Femur (tissue), 1 donor: Measurements from ENCODE around the gene TET3.
A peak's percentile ranks its signal among the peaks of the same experiment; 100 is the strongest.

Experiments used
- DNase-seq: peaks from one replicate; pipeline ENCODE4 v3.0.0-alpha.2; 2017

TET3 gene

DNA sequence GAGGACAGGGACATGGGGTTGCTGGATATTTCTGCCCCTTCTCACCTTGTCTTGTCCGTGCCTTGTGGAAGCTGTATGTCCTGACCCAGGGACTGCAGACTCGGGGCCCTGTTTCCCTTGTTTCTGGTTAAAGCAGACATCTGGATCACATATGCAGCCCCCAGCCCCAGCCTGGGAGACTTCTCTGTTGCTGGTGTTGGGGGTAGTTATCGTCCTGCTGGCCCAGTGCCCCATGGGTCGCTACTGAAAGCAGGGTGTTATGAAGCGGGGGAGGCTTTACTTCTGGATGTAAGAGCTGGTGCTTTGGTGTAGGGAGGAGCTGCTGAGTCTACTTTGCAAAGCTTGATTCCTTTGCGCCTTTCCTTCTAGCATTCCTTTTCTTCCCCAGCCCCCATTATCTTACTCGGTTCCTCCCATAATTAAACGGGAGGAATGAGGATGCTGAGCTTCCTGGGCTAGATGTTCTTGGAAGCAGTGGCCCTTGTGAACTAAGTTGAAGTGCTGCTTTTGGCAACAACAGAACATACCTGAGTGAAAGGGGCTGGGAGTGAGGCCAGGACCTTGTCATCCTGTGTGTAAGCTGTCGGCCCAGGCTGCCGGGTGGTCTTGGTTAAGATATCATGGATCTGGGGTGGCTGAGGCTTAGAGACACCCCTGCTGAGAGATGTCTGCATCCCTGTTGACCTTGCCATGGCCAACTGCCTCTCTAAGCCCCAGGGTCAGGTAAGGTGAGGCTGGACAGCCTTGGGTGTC lies 3.4 kb downstream of the TET3 start:
- DNase-seq = no peak

GRCh38 chr2:73989972-73990371 lies 5.3 kb downstream of the TET3 start:
- no peak for DNase-seq

- DNase-seq = no peak
These were observed 5.8 kb downstream of the TET3 start for GRCh38 chr2:73990531-73990930.

- DNase-seq = no peak
These were observed 7.3 kb downstream of the TET3 start for GRCh38 chr2:73992036-73992435.

DNA sequence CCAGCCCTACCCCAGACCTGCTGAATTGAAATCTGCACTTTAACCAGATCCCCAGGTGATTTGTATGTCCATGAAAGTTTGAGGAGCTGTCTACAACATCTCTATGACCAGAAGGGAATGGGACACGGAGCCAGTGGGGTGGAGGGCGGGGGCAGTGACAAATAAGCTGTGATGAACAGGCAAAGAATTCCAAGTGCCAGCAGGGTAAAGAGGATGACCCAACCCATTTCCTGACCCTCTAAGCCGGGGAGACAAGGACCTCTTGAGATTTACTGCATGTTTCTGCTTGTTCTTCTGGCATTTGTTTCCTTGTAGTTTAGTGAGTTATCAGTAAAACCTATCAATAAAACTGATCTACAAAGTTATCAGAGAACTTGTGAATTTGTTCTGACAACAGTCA lies 8.7 kb downstream of the TET3 start:
- no peak for DNase-seq

DNA sequence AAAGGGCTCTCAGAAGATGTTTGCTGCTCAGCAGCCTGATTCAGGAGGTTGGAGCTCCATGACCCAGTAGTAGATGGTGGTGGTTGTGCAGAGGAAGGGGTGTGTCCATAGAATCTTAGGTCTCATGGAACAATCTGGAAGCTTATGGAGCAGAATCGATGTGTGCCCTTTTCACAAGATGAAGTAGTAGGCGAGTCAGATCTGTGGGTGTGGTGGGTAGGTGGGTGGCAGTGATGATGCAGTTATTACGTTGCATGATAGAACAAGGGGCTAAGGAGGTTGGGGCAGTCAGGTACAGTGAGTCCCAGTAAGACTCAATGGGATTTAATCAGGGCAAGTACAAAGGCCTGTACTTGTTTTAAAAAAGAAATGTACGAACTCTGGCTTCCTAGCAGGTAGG lies 9.1 kb downstream of the TET3 start:
- no peak for DNase-seq

GRCh38 chr2:73994178-73994831 lies 9.6 kb downstream of the TET3 start:
- no peak for DNase-seq

DNA sequence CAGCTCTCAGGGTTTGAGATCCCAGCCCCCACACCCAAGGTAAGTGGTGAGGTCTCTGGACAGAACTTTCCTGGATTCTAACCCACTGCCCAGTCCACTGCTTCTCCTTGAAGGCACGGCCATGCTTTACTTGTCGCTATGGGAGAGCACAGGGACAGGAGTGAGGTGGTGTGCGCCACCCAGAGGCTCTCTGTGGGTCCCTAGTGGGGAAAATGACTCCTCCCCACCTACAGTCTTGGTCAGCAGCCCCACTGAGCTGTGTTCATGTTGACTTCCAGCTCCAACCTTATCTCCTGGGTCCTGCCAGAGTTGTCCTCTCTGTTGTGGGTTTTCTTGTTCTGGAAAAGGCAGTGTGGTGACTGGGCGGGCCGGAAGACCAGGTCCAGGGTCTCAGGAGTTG lies 11.1 kb downstream of the TET3 start:
- no peak for DNase-seq

- no peak for DNase-seq
These were observed 13.1 kb downstream of the TET3 start for GRCh38 chr2:73997813-73998212.

DNA sequence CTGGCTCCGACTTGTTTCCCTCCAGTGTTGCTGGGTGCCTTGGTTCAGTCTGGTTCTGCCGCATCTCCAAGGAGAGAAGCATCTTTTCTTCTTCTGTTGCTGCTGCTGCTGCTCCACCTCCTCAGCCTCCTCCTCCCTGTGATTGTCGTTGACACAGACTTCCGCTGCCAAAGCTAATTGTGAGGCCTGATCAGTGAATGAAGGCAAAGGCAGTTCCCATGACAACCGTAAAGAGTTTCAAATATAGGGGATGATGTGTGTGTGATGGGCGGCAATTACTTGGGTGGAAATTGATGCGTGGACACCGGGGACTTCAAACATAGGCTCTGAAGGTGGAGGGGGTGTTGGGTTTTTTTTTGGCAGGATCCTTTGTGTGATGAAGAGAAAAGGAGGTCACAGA lies 13.7 kb downstream of the TET3 start:
- DNase-seq = no peak

- no peak for DNase-seq
These were observed 14.2 kb downstream of the TET3 start for GRCh38 chr2:73998933-73999332.

DNA sequence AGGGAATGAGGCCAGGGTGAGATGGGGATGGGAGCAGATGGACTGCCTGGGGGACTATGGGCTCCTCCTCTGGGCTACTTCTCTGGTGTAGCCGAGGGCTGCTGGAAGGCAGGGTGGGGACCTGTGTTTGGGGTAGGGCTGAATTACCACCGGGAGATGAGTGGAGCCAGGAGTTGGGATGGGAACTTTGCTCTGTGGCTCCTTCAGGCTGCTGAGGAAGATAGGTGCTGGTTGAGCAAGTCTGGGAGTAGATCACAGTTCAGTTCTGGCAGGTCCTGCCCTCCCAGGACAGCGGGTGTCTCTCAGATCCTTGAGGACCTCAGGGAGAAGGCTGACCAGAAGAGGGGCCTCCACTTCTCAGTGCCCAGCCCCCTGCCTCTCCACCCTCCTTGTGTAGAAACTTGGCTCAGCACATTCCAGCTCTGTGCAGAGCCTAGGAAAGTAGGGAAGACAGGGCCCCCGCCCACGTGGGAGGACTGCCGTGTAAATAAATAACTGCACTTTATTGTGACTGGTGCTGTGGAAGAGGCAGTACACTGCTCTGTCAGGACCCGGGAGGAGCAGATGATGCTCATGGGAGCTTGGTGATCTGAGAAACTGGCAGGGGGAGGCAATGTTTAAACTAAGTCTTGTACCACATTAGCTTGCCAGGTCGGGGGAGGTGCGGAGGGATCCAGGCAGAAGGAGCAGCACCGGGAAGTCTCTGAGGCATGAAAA lies 15.3 kb downstream of the TET3 start:
- peak; percentile 57 for DNase-seq

GRCh38 chr2:74000666-74001065 lies 16.0 kb downstream of the TET3 start:
- no peak for DNase-seq

GRCh38 chr2:74001121-74001520 lies 16.4 kb downstream of the TET3 start:
- no peak for DNase-seq

DNA sequence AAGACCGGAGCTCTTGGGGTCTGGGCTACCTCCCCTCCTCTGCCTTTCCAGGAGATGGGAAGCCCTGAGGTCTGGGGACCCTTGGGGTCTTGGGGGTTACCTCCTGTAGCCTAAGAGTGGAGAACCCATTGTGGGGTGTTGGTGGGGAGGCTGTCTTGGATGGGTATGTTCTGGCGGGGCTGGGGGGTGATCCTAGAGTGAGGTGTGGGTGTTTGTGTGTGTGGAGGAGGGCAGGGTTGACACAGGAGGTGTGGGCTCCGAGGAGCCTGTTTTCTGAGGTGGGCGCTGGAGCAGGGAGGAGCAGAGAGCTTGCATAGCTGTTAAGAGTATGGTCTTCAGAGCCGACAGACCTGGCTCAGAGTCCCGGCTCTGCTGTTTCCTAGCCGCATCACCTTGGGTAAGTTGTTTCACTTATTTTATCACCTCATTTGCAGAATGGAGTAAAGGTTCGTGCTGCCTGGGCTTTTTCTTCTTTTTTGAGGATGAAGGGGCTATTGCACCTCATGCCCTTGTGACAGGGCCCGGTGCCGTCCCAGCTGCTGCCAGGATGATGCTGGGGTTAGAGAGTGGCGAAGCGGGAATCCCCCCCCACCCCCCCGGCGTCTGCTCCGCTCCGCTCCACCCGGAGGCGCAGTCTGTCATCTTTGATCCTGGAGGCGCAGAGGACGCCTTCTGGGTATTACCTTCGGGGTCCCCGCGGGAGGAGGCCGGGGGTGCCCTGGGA lies 17.2 kb downstream of the TET3 start:
- DNase-seq = no peak

- peak; percentile 90 for DNase-seq
These were observed 18.1 kb downstream of the TET3 start for GRCh38 chr2:74002505-74003421.

DNA sequence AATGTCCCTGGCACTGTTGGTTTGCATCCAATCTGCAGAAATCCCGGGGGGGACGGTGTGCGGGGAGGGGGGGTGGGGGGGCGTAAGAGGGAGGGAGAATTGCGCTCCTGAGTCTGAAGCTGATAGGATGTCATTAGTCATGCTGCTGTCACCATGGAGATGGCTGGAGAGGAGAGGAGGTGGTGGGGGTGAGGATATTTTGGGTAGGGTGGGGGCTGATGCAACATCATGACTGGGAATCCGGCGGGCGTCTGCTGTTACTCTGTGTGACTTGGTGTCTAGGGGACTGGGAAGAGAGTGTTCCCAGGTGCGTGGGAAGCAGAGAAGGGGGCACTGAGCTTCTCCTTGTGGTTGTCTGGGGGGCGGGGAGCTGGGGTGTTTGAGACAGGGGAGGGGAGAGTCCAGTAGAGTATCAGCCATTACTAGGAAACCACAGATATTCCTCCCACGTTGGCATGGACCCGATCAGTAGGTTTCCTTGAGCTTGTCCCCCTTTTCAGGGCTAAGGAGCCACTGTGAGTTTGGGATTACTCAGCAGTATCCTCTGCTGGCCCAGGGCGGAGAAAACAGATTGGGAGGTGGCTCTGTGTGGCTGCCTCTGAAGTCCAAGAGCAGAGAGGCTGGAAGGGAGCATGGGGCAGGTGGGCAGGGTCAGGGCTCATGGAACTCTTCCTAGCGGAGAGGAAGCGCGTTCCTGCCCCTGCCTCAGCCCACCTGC lies 18.9 kb downstream of the TET3 start:
- no peak for DNase-seq

DNA sequence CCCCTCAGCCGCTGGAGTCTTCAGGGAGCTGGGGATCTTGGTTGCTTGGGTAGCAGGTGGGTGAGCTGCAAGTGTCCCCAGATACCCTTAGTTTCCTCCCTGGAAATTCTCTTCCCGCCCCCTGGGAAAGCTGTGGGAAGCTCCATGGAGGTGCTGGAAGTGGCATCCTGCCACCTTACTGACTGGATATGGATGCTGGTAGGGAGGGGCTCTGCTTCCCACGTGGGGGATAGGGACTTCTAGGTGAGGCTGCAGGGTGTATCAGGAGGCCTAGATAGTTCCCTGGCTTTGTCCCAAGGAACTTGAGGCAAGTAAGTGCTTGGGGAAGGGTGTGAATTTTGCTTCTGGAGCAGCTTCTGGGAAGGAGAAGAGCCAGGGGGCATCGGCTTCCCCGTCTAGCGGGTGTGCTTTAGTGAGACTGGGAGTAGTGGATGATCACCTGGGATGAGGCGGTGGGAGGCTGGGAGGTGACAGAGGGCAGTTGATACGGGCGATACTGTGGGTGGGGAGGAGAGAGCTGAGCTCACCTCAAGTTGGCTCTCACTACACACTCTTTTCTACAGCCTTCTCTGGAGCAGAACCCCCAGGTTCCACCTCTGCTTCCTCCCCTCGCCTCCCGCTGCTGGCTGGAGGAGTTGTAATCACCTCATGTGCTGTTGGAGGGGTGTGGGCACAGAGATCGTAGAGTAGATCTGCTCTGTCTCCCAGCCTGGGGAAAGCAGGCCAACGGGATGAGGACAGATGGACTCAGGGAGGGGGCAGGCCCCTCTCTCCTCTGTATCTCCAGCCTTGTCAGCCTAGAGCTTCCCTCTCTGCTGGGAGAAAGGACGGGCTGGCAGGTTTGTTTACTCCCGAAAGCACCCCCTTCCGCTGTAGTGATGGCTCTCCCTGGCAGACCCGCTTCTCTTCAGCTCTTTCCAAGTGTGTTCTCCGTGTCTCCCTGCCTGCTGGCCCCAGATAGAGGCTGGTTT lies 19.8 kb downstream of the TET3 start:
- no peak for DNase-seq

GRCh38 chr2:74005786-74006185 lies 21.1 kb downstream of the TET3 start:
- no peak for DNase-seq

DNA sequence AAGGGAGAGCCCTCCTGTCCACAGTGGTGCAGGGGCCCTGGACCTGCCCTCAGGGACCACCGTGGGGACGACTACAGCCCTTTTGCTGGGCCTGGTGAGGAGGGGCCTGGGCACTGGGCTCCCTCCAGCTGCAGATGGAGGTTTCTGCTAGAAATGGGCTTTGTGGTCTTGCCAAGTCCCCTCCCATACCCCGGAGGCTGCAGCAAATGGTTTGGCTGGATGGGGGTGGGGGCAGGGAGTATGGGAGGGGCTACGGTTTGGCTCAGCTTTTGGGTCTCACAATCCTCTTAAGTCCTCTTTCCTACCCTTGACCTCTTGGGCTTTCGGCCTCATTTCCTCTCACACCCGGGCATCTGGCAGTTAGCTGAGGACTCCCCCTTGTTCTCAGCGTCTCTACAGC lies 21.7 kb downstream of the TET3 start:
- peak; percentile 73 for DNase-seq
